HEK293 (cell line): Measurements from ENCODE around the gene VKORC1L1.
A peak's percentile ranks its signal among the peaks of the same experiment; 100 is the strongest.

Experiments used
- CTCF ChIA-PET: fragments of 350-600 bp; formaldehyde crosslinking; extraction: SDS; loops from one replicate; lab custom pipeline; 2021; ENCODE audit warnings: antibody characterized with exemption; lab: Yijun Ruan, JAX
- POLR2A ChIA-PET: fragments of 300-600 bp; formaldehyde crosslinking; extraction: SDS; loops from one replicate; lab custom pipeline; 2020; ENCODE audit warnings: antibody characterized with exemption, inconsistent platforms; lab: Yijun Ruan, JAX
- H3K27ac ChIP-seq: fragments of 200-500 bp; sonication (Bioruptor generic); 2 replicates; pipeline ENCODE4 v1.5.1; 2014; ENCODE audit warnings: low read depth, low read length, control low read depth, inconsistent platforms; ENCODE audit errors: extremely low read depth
- H3K36me3 ChIP-seq, 2 experiments: fragments of 200-500 bp in 1 of 2; sonication (Bioruptor generic) in 1 of 2; 1 replicate in 1 of 2; 2 replicates in 1 of 2; pipeline ENCODE4 v1.5.1; 2014 to 2017; ENCODE audit warnings: inconsistent platforms in 2 of 2, low read length in 2 of 2; ENCODE audit not compliant: control insufficient read depth in 2 of 2, insufficient read depth in 1 of 2
- H3K4me1 ChIP-seq: fragments of 200-500 bp; sonication (Bioruptor generic); 2 replicates; pipeline ENCODE4 v1.5.1; 2014; ENCODE audit warnings: mild to moderate bottlenecking, low read length, inconsistent platforms; ENCODE audit not compliant: control insufficient read depth, insufficient read depth
- H3K4me3 ChIP-seq: 2 replicates; pipeline ENCODE4 v1.5.1; 2011; ENCODE audit warnings: low read depth, mild to moderate bottlenecking, control low read depth, low read length, moderate library complexity
- H3K9me3 ChIP-seq: fragments of 200-500 bp; sonication (Bioruptor generic); 2 replicates; pipeline ENCODE4 v1.5.1; 2014; ENCODE audit warnings: low read depth, low read length, inconsistent platforms; ENCODE audit not compliant: control insufficient read depth, insufficient read depth
- EGR2 ChIP-seq: fragments of 450-650 bp; formaldehyde crosslinking; IDR thresholded peaks from 2 replicates; pipeline ENCODE4 v1.5.1; 2016; ENCODE audit warnings: low read depth, missing biosample characterization, missing genetic modification characterization
- GLIS2 ChIP-seq: fragments of 450-650 bp; formaldehyde crosslinking; IDR thresholded peaks from 2 replicates; pipeline ENCODE4 v1.5.1; 2016; ENCODE audit warnings: missing biosample characterization, missing genetic modification characterization
- RBAK ChIP-seq: fragments of 450-650 bp; formaldehyde crosslinking; IDR thresholded peaks from 2 replicates; pipeline ENCODE4 v1.5.1; 2016; ENCODE audit warnings: missing biosample characterization, missing genetic modification characterization
- ZBTB20 ChIP-seq: fragments of 450-650 bp; formaldehyde crosslinking; IDR thresholded peaks from 2 replicates; pipeline ENCODE4 v1.5.1; 2016; ENCODE audit warnings: missing biosample characterization, missing genetic modification characterization
- ZBTB26 ChIP-seq: fragments of 450-650 bp; formaldehyde crosslinking; optimal IDR thresholded peaks from 2 replicates; pipeline ENCODE3; 2016; ENCODE audit warnings: missing biosample characterization, mild to moderate bottlenecking, missing genetic modification characterization
- ZBTB48 ChIP-seq: fragments of 450-650 bp; formaldehyde crosslinking; IDR thresholded peaks from 2 replicates; pipeline ENCODE4 v1.5.1; 2016; ENCODE audit warnings: missing biosample characterization, missing genetic modification characterization
- ZFHX2 ChIP-seq: fragments of 450-650 bp; formaldehyde crosslinking; conservative IDR thresholded peaks from 2 replicates; pipeline ENCODE4 v1.5.1; 2016; ENCODE audit warnings: missing biosample characterization, missing genetic modification characterization
- ZNF211 ChIP-seq: fragments of 450-650 bp; formaldehyde crosslinking; IDR thresholded peaks from 2 replicates; pipeline ENCODE4 v1.5.1; 2016; ENCODE audit warnings: low read depth, missing biosample characterization, missing genetic modification characterization
- ZNF311 ChIP-seq: fragments of 450-650 bp; formaldehyde crosslinking; IDR thresholded peaks from 2 replicates; pipeline ENCODE4 v1.5.1; 2017; ENCODE audit warnings: missing biosample characterization, missing genetic modification characterization, borderline replicate concordance
- ZNF354C ChIP-seq: fragments of 450-650 bp; formaldehyde crosslinking; IDR thresholded peaks from 2 replicates; pipeline ENCODE4 v1.5.1; 2016; ENCODE audit warnings: missing biosample characterization, missing genetic modification characterization, low read depth, borderline replicate concordance
- ZNF362 ChIP-seq: fragments of 450-650 bp; formaldehyde crosslinking; IDR thresholded peaks from 2 replicates; pipeline ENCODE4 v1.5.1; 2016; ENCODE audit warnings: missing biosample characterization, missing genetic modification characterization
- ZNF426 ChIP-seq: fragments of 450-650 bp; formaldehyde crosslinking; IDR thresholded peaks from 2 replicates; pipeline ENCODE4 v1.5.1; 2017; ENCODE audit warnings: missing biosample characterization, missing genetic modification characterization, mild to moderate bottlenecking, inconsistent platforms, moderate library complexity
- ZNF501 ChIP-seq: fragments of 450-650 bp; formaldehyde crosslinking; IDR thresholded peaks from 2 replicates; pipeline ENCODE4 v1.5.1; 2016; ENCODE audit warnings: missing biosample characterization, missing genetic modification characterization
- ZNF596 ChIP-seq: fragments of 450-650 bp; IDR thresholded peaks from 2 replicates; pipeline ENCODE4 v1.5.0; 2018; ENCODE audit warnings: missing biosample characterization, mild to moderate bottlenecking, missing genetic modification characterization, moderate library complexity
- ZNF629 ChIP-seq: fragments of 450-650 bp; formaldehyde crosslinking; IDR thresholded peaks from 2 replicates; pipeline ENCODE4 v1.5.1; 2017; ENCODE audit warnings: missing biosample characterization, missing genetic modification characterization
- ZNF660 ChIP-seq: fragments of 450-650 bp; IDR thresholded peaks from 2 replicates; pipeline ENCODE4 v1.5.1; 2018; ENCODE audit warnings: missing biosample characterization, mild to moderate bottlenecking, missing genetic modification characterization
- ZNF701 ChIP-seq: fragments of 450-650 bp; formaldehyde crosslinking; IDR thresholded peaks from 2 replicates; pipeline ENCODE4 v1.5.1; 2016; ENCODE audit warnings: missing biosample characterization, missing genetic modification characterization
- ZNF777 ChIP-seq: fragments of 450-650 bp; formaldehyde crosslinking; IDR thresholded peaks from 2 replicates; pipeline ENCODE4 v1.5.1; 2017; ENCODE audit warnings: missing biosample characterization, missing genetic modification characterization, borderline replicate concordance
- ZSCAN4 ChIP-seq: fragments of 450-650 bp; formaldehyde crosslinking; IDR thresholded peaks from 2 replicates; pipeline ENCODE4 v1.5.1; 2017; ENCODE audit warnings: missing biosample characterization, missing genetic modification characterization
- TF ChIP-seq, protein P1 (sequence below): fragments of 450-650 bp; formaldehyde crosslinking; IDR thresholded peaks from 2 replicates; pipeline ENCODE4 v1.5.1; 2016; ENCODE audit warnings: missing biosample characterization, missing genetic modification characterization
- TF ChIP-seq, protein P2 (sequence below): fragments of 450-650 bp; formaldehyde crosslinking; IDR thresholded peaks from 2 replicates; pipeline ENCODE4 v1.5.1; 2016; ENCODE audit warnings: missing biosample characterization, missing genetic modification characterization

The VKORC1L1 gene

GRCh38 chr7:65979583-65980477, 107.0 kb downstream of the VKORC1L1 start (continued):
- TF ChIP-seq, protein P1, sequence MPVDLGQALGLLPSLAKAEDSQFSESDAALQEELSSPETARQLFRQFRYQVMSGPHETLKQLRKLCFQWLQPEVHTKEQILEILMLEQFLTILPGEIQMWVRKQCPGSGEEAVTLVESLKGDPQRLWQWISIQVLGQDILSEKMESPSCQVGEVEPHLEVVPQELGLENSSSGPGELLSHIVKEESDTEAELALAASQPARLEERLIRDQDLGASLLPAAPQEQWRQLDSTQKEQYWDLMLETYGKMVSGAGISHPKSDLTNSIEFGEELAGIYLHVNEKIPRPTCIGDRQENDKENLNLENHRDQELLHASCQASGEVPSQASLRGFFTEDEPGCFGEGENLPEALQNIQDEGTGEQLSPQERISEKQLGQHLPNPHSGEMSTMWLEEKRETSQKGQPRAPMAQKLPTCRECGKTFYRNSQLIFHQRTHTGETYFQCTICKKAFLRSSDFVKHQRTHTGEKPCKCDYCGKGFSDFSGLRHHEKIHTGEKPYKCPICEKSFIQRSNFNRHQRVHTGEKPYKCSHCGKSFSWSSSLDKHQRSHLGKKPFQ (tag by site-specific recombination) = no peak
- TF ChIP-seq ZNF354C (tag by site-specific recombination) (no peak), ZNF211 (tag by site-specific recombination) (no peak), ZNF660 (no peak), ZFHX2 (tag by site-specific recombination) (no peak), ZNF311 (no peak), ZNF596 (no peak), ZBTB26 (tag by site-specific recombination) (no peak), ZNF501 (tag by site-specific recombination) (no peak)
- TF ChIP-seq, protein P2, sequence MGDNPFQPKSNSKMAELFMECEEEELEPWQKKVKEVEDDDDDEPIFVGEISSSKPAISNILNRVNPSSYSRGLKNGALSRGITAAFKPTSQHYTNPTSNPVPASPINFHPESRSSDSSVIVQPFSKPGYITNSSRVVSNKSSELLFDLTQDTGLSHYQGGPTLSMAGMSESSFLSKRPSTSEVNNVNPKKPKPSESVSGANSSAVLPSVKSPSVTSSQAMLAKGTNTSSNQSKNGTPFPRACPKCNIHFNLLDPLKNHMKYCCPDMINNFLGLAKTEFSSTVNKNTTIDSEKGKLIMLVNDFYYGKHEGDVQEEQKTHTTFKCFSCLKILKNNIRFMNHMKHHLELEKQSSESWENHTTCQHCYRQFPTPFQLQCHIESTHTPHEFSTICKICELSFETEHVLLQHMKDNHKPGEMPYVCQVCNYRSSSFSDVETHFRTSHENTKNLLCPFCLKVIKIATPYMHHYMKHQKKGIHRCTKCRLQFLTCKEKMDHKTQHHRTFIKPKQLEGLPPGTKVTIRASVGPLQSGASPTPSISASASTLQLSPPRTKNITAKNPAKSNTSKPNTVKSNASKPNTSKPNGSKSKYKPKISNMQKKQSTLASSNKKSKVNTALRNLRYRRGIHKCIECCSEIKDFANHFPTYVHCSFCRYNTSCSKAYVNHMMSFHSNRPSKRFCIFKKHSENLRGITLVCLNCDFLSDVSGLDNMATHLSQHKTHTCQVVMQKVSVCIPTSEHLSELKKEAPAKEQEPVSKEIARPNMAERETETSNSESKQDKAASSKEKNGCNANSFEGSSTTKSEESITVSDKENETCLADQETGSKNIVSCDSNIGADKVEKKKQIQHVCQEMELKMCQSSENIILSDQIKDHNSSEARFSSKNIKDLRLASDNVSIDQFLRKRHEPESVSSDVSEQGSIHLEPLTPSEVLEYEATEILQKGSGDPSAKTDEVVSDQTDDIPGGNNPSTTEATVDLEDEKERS (tag by site-specific recombination) = no peak

DNA sequence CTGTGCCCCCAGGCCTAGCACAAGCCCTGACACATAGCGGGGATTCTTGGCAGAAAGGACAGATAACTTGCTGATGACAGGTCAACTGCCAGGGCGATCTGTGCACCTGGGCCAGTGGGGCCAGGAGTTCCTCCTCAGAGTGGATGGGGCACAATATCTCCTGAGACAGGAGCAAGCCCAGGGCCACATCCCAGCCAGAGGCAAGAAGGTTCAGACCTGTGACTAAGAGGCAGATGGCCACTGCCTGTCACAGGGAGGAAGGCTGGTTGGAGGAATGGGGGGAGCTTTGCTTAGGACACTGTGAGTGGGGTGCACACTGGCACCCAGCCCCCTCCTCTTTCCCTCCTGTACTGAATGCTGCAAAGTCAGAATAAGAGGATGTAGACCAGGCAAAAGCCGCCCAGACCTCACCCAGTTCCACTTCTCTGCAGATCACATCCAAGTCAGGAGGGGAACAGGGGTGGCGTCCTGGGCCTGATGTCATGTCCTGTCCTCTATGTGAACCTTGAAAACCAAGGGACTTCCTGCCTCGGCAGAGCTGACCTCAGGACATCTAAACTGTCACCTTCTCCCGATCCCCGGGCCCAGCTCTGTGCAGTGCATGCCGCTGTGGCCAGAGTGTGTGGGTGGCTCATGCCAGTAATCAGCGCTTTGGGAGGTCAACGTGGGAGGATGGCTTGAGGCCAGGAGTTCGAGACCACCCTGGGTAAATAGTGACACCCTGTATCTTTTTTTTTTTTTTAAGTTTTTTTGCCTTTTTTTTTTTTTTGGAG, 107.8 kb downstream of the VKORC1L1 start:
- Histone ChIP-seq H3K4me3 (peak overlapping the region; percentile 76), H3K36me3 (peaks cover 12 to 33% of the 10 kb centered on the region in 2 experiments; a peak in 2 of 3 replicates), H3K4me1 (no peaks in the 10 kb centered on the region), H3K9me3 (no peaks in the 10 kb centered on the region), H3K27ac (no peak overlapping the region)
- ChIA-PET CTCF (interaction anchor here (0.6 to 0.7 kb wide), 2 partner anchors 26 to 49 kb away, joined by 3 to 10 read pairs; no protein-coding TSS in a partner anchor), POLR2A (interaction anchor here (0.6 kb wide), 1 partner anchor 136 kb away, joined by 3 read pairs; no protein-coding TSS in a partner anchor)
- TF ChIP-seq ZNF701 (no peak), ZNF777 (no peak), ZBTB48 (tag by site-specific recombination) (peak; percentile 24; the same call in 1 of the 2 replicates), ZNF362 (tag by site-specific recombination) (peak; percentile 69; the same call in 1 of the 2 replicates), ZBTB20 (peak; percentile 63), ZNF629 (no peak), ZNF426 (tag by site-specific recombination) (no peak), GLIS2 (tag by site-specific recombination) (peak; percentile 34; the same call in 1 of the 2 replicates), EGR2 (tag by site-specific recombination) (peak; percentile 79; the same call in 1 of the 2 replicates), ZFHX2 (tag by site-specific recombination) (peak; percentile 85), RBAK (no peak), ZSCAN4 (tag by site-specific recombination) (no peak)
